AG10803 (cell line): ENCODE results near the gene H2BK1.

Source experiments
- DNase-seq: peaks from one replicate; pipeline ENCODE4 v3.0.0; 2010; ENCODE audit warnings: low read depth
- H3K4me3 ChIP-seq: 2 replicates; pipeline ENCODE4 v1.5.1; 2011; ENCODE audit warnings: mild to moderate bottlenecking, low read length, control low read depth
- CTCF ChIP-seq: conservative IDR thresholded peaks from 2 replicates; pipeline ENCODE4 v1.5.1; 2011; ENCODE audit warnings: mild to moderate bottlenecking, low read length, control low read depth, inconsistent platforms

H2BK1 gene

GRCh38 chr7:151175793-151176311, 34.4 kb downstream of the H2BK1 start:
- TF ChIP-seq CTCF: no peak
- no peak overlapping the region for H3K4me3 ChIP-seq
- DNase-seq: no peak

- DNase-seq: no peak
- H3K4me3 ChIP-seq: no peak overlapping the region
- no peak for TF ChIP-seq CTCF
Measured at GRCh38 chr7:151175047-151175792, 35.1 kb downstream of the H2BK1 start.

DNA sequence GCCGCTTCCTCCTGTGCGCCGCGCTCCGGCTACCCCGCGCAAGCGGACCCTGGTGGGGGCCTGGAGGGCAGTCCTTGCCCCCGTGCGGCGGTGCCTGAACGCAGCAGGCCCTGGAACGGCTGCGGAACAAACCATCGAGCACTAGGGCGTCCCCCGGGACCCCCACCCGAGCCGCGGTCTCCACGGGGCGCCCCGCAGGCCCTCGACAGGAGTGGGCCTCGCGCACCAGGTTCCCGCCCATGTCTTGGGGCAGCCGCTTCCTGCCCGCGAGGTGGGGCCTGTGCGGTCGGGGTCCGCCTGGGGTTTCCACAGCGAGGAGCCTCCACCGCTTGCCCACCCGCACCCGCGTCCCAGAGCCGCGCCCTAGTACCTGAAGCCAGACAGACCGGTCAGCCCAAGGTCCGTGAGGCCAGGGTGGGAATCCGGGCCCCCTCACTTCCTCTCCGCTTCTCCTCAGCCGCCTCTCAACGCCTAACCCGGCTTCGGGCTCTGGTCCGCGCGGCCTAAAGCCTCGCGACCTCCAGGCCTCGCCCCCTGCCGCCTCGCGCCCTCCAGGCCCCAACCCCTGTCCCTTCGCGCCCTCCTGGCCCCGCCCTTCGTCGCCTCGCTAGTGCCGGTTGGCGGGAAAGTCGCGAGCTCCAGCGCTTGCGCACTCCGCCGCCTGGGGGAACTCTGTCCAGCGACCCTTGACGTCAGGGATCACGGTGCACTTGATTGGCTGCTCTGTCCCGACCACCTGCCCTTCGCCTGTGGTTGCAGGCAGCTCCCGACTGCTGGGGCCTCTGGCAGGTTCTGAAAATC, 35.8 kb downstream of the H2BK1 start:
- no peak for DNase-seq
- TF ChIP-seq CTCF: no peak
- no peak overlapping the region for H3K4me3 ChIP-seq

- no peak for DNase-seq
- no peak for TF ChIP-seq CTCF
- no peak overlapping the region for H3K4me3 ChIP-seq
Measured at GRCh38 chr7:151173386-151174245, 36.7 kb downstream of the H2BK1 start.

DNA sequence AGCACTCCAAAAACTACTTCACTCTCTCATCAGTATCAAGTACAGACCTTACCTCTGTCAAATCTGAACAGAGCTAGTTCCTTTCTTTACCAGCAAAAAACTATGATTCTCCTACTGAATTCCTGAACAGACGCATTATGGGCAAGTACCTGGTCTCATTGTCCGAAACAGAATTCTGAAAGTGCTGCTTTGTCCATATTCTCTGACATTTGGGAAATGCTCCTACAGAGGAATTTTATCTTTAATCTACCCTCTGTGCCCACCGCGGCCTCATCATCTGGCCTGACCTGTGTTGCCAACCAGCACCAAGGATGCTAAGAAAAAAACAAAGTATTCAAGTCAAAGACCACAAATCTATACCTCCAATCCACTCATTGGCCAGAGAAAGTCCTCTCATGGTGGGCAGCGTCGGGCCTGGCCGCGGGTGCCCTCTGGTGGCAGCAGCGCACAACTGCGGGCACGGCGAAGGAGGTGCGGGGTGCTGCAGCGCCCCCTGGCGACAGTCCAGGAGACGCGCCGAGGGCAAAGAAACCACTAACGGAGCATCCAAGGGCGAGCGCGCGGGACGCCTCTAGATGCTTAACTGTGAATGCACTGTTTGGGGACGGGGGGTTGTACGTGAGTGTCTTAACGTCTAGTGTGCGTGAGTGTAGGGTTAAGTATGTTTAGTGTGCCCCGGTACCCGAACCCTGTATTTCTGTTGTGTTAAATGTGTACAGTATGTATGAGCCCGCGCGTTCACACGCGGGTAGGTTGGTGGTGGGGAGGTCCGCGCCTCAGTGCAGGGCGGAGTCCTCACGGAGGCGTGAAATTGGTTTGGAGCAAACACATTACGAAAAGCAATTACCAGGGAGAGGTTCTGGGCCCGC, 37.8 kb downstream of the H2BK1 start:
- DNase-seq: peak; percentile 50

More for the DNA sequence above, 37.8 kb downstream of the H2BK1 start:
- TF ChIP-seq CTCF: peak; percentile 99
- no peak overlapping the region for H3K4me3 ChIP-seq
